ENCODE data around the gene LNX2.

The LNX2 gene

GRCh38 chr13:27500806-27501534 is 119.4 kb downstream of the LNX2 start:
- peak in 1 of 5 experiments; percentile 7 for DNase-seq

DNA sequence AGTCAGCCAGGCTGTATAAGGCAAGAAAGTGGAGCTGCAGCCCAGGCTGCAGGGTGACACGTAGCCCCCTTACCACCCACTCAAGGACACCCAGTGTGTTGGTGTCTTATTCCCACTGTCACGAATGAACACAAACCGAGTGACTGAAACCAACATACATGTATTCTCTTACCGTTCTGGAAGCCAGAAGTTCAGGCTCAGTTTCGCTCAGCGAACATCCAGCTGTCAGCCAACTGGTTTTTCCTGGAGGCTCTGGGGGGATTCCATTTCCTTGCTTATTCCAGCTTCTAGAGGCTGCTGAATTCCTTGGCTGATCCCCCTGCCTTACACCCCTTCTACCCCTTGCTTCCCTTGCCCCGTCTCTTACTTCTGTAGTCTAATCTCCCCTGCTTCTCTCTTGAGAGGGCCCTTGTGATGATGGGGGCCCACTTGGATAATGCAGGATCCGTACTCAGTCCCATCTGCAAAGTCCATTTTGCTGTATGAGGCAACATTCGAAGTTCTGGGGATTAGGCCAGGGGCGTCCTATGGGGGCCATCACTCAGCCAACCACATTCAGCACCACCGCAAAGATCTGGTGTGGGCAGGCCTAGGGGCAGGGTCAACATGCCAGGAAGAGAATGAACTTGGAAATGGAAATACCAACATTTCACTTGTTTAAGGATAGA is 122.6 kb downstream of the LNX2 start:
- DNase-seq: no peak

DNA sequence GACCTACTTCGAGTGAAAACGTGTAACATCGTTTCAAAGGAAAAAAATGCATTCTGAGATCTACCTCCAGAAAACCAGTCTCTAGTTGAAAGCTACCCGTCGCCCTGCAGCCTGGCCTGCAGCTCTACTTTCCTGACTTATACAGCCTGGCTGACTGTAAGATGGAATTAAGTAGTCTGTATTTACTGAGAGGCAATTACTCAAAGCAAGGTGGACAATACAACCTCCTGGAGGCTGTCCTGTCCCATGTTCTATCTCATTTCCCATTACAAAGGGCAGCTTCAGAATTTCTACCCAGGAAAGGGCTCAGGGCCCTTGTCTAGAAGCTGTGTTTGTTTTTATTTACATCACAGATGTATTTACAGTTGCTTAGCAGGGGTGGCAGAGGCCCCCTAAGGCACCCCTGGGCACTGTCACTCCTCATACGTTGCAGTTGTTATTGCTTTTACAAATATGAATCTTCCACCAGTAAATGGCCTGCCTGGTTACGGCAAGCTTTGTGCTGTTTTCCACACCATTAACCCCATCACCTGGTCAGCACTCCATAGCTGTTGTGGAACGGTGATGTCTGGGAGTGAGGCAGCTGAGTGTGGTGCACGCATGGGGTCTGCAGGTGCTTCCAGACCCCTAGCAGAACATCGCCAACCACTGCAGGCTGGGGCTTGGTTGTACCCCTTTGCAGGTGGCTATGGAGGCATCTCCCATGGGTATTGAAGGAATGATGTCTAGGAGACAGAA is 123.6 kb downstream of the LNX2 start:
- no peak for DNase-seq

DNA sequence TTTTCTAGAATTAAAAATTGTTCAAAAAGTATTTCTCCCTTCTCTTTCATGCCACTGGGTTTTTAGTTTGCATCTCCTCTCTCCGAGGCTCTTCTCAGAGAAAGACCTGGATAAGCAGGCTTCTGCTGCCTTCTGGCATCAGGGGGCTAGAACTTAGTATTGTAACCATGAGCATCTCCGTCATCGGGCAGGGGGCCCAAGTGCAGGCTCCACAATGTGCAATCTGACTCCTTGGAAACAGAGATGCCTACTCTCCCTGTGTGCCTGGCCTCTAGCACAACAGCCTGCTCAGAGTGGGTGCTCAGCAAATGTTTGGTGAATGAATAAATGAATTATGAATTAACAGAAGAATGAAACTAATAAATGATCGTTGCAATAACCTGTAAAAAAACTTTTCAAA is 124.3 kb downstream of the LNX2 start:
- DNase-seq: no peak
